Fibroblast of the aortic adventitia (primary cell): ENCODE data around the gene STUB1. TPM values are rescaled to one million over a fixed set of nuclear protein-coding genes. Genes with fewer than 3 reads are reported as not detected.
"Not testable (repeated sequence)": the region's sequence is repeated elsewhere in the genome, so short reads cannot be mapped to it uniquely, and the experiment has no call there.

Experiments used
- DNase-seq: peaks from one replicate; pipeline ENCODE4 v3.0.0-alpha.2; 2010; ENCODE audit warnings: low read depth
- H3K4me3 ChIP-seq: 2 replicates; pipeline ENCODE4 v1.5.1; 2011; ENCODE audit warnings: low read depth, mild to moderate bottlenecking, control low read depth, low read length, moderate library complexity
- total RNA-seq: library from RNA; depleted of rRNA; stranded (reverse); fragments of >200 nt; gene quantifications from 2 replicates; pipeline ENCODE4 v1.2.3, GENCODE V29; 2012; ENCODE audit warnings: low replicate concordance
- TF ChIP-seq, protein P1 (sequence below): IDR thresholded peaks from 2 replicates; pipeline ENCODE4 v1.5.1; 2011; ENCODE audit warnings: mild to moderate bottlenecking, low read length, control low read depth, inconsistent platforms; ENCODE audit not compliant: insufficient read depth

STUB1 gene
- total RNA-seq, 1 donor, result 88.9 TPM

GRCh38 chr16:689175-689897 lies 9.1 kb downstream of the STUB1 start:
- TF ChIP-seq, protein P1, sequence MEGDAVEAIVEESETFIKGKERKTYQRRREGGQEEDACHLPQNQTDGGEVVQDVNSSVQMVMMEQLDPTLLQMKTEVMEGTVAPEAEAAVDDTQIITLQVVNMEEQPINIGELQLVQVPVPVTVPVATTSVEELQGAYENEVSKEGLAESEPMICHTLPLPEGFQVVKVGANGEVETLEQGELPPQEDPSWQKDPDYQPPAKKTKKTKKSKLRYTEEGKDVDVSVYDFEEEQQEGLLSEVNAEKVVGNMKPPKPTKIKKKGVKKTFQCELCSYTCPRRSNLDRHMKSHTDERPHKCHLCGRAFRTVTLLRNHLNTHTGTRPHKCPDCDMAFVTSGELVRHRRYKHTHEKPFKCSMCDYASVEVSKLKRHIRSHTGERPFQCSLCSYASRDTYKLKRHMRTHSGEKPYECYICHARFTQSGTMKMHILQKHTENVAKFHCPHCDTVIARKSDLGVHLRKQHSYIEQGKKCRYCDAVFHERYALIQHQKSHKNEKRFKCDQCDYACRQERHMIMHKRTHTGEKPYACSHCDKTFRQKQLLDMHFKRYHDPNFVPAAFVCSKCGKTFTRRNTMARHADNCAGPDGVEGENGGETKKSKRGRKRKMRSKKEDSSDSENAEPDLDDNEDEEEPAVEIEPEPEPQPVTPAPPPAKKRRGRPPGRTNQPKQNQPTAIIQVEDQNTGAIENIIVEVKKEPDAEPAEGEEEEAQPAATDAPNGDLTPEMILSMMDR, result no peak

GRCh38 chr16:691242-691641 lies 11.0 kb downstream of the STUB1 start:
- not testable (repeated sequence) for H3K4me3 ChIP-seq, DNase-seq

More at GRCh38 chr16:689175-689897, 9.1 kb downstream of the STUB1 start:
- no peak for DNase-seq
- H3K4me3 ChIP-seq, result peak overlapping the region; percentile 81

DNA sequence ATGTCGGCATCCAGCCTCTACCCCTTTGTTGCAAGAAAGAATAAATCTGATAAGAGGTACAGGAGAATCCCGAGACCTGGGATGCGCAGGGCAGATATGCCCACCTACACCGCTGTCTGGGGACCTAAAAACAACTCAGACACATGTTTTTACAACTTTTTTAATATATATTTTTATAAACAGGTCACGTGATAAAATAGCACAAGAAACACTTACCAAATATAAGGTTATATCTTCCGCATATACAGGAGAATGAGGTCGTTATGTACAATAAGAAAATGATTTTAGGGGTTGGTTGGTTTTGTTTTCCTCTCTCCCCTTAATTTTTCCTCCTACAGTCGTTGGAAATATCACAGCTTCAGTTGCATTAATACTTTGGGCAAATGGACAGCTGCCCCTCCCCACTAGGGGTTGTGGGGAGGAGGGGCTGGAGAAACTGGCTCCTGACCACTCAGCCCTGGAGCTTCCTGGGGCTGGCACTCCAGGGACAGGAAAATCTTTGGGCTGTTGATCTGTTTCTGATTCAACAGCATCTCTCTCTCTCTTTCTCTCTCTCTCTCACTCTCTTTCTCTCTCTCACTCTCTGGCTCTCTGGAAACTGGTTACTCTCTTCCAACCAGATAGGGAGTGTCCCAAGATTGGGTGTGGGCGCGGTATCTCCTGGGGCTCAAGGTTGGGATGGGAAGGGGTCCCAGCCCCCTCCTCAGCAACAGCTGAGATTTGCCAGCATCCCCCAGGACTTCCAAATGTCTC lies 12.3 kb downstream of the STUB1 start:
- DNase-seq, result no peak
- TF ChIP-seq, protein P1, result no peak
- no peak overlapping the region for H3K4me3 ChIP-seq

- TF ChIP-seq, protein P1, result no peak
- H3K4me3 ChIP-seq, result no peak overlapping the region
- DNase-seq, result no peak
Observed at GRCh38 chr16:693364-693763, 13.2 kb downstream of the STUB1 start.

- TF ChIP-seq, protein P1, result no peak
- H3K4me3 ChIP-seq, result no peak overlapping the region
- DNase-seq, result no peak
Observed at GRCh38 chr16:693766-694165, 13.6 kb downstream of the STUB1 start.

DNA sequence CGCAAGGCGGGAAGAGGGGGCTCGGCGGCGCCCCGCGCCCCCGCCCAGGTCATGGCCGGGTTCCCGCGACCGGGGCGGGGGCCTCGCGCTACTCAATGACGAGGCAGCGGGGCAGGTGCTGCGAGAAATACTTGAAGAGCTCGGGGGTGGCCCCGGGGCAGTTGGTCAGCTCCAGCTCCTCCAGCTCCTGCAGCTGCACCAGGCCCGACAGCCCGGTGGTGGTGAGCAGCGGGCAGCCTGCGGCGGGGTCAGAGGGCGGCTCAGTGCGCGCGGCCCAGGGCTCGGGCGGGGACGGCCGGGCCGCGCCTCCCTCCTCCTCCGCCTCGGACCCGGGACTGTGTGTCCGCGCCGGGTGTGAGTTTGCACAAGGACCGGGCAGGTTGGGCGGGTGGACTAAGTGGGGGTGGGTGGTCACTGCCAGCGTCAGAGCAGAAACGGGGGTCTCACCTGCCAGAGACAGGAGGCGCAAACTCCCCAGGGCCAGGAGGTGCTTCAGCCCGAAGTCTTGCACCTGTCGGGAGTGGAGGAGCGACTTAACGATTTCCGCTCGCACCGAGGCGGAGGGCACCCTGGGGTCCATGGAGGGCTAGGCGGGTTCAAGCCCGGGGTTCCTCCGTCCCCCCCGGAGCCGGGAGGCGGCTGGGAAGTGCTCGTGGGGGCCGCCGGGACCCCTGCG lies 14.1 kb downstream of the STUB1 start:
- no peak for DNase-seq
- TF ChIP-seq, protein P1, result no peak
- H3K4me3 ChIP-seq, result no peak overlapping the region

- no peak for DNase-seq
- H3K4me3 ChIP-seq, result no peak overlapping the region
- TF ChIP-seq, protein P1, result no peak
Observed at GRCh38 chr16:694863-695354, 14.7 kb downstream of the STUB1 start.
